Stimulated activated CD8-positive, alpha-beta memory T cell treated with anti-CD3 and anti-CD28 coated beads, Interleukin-7, amount 100 ng/mL, for 4 hours (primary cell): ENCODE measurements around the gene KTN1.

Source experiments
- DNase-seq, 2 donors: peaks; one replicate each; pipeline ENCODE4 v3.0.0-alpha.2; 2020; ENCODE audit warnings: low read depth in 2 of 2

Gene KTN1

DNA sequence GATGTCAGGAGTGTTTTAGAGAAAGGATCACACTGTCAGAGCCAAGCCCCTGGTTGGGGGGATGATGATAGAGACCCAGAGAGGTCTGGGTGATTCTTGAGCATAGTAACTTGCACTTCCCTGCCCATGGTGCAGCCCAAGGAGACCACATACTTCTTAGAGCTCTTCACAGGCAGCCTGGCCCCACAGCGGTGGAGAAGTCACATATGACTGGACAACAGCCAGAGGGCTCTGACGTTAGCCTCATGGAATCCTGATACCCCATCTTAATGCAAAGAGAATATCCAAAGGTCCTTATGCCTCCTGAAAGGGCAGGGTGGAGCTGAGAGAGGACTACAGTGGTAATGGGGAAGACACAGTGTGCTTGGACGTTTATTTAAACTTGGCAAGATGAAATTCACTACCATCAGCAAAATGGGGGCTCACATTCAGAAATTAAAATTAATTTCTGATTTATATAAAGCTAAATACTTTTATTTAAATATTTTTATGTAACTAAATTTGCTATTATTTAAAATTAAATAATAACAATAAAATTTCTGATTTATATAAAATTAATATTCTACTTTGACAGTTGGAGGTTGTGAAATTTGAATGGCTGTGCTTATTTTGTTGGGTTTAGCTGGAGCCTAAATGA lies 131.3 kb downstream of the KTN1 start:
- no peak for DNase-seq

DNA sequence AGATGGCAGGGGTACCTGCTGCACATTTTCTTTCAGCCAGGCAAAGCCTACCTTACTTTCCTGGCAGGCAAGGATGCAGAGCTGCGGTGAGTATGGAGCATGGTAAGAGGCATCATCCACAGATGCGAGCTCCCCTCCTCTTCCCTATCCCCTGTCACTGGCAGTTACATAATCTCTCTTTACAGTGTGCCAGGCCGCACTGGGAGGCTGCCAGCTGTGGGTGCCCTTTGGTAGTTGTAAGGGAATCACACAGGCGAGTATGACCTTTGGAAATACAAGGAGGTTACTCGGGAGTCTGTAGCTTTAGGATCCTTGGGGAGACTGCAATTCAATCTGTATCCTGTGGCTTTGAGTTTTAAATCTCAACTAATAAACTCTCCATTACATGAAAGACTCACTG lies 132.5 kb downstream of the KTN1 start:
- DNase-seq, result no peak

DNA sequence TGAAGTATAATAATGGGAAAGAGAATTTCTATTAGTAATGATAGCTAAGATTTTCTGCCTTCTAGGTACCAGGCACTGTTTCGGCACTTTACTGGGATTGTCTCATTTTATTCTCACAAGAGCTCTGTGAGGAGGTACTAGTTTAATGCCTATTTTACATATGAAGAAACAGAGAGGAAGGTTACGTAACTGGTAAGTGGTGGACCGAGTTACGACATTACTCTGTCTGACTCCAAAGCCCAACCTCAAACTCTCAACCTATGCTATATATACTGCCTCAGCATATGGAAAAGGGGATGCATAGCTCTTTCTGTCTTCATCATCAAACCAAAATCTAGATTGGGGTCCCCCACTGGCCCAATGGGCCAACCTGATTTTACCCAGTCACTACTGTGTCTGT lies 133.5 kb downstream of the KTN1 start:
- DNase-seq, result no peak

DNA sequence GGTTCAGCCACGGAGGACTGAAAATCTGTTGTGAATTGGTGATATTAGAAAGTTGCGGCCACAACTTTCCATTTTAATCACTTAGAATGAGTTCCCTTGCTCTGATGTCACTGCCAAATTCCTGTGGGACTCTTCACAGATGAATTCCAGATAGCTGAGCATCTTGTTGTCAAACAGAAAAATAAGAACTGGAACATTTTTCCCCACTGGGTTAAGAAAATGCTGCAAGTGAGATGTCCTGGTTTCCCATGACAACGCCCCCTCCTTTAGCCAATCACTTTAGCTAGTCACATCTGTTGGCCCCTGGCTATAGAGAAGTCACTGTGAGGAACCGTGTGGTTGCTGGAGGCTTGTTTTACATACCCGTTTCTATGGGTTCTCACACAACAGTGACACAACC lies 135.9 kb downstream of the KTN1 start:
- no peak for DNase-seq

DNA sequence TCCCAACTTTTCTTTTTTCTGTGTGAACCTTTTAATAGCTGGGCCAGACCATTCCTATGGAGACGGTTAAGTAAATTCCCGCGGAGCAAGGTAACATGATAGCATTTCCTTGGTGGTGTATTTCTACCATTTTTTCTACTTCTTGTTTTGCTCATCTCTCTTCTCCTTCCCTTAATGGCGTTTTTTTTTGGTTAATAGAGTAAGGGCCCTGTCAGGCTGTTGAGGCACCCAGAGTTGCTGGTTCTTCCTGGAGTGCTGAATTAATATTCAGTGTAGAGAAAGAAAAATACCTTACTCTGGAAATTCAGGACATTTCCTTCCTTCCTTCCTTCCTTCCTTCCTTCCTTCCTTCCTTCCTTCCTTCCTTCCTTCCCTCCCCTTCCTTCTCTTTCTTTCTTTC lies 137.6 kb downstream of the KTN1 start:
- DNase-seq, result no peak

DNA sequence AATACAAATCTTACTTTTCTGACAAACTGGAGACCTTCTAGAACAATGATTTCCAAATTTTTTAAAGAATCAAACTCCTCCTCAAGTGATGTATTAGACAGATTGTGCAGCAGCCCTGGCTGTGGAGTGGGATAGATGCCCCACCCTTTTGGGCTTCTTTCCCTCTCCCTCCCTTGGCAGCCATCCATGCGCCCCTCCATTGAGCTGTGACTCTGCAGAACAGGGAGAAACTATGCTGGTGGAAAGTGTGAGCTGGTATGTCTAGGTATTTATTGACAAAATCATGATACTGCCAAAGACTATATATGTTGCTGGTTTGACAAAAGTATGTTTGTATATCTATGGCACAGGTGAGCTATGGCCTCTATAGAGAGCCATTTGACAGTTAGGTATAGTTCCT lies 138.5 kb downstream of the KTN1 start:
- DNase-seq, result no peak

DNA sequence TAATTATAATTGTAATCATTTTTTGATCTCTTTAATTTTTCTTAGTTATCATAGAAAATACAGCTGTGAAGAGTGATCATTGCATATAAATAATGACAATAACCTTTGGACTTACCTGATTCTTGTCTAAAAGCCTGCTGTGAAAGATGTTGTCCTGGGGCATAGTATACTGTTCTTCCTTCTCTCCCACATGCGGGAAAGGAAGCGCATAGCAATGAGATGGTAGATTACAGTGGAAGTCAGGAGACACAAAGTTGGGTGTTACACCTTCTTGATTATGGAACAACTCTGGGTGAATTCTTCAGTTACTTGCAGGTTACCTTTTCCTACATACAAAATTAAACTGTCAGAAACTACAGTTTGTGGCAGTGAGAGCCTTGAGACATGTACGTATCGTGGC lies 140.8 kb downstream of the KTN1 start:
- no peak for DNase-seq

DNA sequence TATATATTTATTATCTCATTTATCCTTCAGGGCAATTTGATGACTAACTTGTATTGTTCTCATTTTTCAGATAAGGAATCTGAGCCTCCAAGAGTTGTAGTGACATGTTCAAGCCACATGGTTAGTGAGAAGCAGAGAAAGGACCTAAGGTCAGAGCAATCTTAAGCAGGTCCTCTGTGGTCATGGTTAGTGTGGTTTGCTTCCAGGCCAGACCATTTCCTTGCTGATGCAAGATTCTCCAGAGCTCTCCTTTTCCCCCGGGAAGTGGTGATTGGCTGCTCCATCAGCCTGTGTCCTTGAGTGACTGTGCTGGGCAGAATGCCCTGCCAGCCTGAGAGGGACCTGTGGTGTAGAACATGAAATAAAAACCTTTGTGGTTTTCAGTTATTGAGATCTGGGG lies 141.3 kb downstream of the KTN1 start:
- DNase-seq, result no peak

DNA sequence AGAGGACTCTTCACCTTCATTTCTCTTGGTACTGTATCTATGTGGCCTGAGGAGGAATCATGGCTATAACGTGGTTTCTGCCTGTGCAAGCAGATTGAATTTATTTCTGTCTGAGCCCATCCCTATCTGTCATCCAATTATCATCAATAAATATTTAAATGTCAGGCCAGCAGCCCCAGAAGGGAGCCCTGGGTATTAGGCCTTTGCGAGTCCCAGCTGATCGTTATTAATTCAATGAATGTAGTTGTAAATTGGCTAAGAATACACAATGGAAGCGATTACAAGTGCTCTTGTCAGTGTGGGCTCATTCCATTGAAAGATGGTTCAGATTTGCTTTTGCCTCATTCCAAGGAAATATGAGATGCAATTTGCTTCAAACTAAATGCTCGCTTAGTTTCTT lies 142.0 kb downstream of the KTN1 start:
- DNase-seq, result no peak

DNA sequence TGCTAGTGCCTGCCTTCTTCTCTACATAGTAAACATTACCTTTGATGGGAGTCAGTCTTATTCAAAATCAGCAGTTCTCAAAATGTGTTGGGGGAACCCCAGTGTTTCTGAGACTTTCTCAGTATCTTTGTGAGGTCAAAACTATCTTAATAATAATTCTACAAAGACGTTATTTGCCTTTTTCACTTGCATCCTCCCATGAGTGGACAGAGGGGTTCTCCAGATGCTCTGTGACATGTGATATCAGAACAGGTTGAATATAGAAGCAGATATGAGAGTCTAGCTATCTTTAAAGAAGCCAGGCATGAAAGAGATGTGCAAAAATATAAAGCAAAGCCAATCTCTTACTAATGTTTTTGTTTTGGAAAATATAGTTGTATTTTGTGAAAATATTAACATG lies 144.7 kb downstream of the KTN1 start:
- no peak for DNase-seq

DNA sequence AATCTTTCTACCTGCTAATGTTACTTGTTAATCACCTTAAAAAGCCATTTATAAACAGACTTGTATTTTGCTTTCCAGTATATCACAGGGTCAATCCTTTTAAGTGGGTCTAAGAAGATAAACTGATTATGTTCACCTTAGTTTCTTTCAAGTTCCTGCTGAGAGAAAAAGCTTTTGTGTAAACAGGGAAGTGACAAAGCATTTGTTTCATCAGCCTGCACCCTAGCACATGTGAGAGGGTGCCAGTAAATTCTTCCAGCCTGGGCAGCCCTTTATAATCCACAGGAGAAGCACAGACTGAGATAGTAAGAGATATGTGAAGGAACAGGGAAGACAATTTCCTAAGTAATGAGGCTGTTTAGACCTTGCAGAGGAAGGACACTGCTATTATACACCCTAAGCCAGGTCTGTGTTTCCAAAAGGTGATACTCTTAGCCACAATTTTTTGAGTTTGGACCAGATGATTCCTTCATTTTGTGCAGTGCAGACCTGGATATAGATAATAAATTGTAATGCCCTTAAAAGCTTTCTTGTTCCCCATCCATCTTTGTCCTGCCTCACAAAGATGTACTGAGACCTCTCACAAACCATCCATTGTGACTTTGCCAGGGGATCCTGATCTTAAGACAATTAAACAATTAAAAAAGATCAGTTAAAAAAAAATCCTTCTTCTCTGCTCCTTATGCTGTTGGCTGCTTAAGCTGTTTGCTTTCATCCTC lies 150.7 kb downstream of the KTN1 start:
- no peak for DNase-seq

DNA sequence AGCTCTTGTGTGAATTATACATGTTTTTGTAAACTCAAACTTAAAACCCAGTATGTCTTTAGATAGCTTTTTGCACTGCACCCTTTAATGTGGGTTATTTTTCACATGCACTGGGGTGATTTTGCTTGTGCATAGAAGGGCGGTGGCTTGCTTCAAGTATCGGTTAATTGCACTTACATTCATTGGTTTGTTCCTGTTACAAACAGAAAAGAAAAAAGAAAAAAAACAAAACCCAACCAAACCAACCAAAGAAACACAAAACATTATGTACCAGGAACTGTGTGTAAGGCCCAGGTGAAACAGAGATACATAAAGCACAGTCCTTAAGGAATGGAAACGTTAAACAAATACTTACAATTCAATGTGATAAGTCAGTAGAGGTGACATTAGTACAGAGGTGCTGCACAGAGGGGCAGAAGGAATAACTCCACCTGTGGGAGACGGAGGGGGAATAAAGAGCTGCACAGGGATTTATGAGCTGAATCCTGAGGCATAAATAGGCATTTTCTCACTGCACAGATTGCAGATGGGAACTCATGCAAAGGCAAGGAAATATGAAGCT lies 151.4 kb downstream of the KTN1 start:
- DNase-seq, result no peak

DNA sequence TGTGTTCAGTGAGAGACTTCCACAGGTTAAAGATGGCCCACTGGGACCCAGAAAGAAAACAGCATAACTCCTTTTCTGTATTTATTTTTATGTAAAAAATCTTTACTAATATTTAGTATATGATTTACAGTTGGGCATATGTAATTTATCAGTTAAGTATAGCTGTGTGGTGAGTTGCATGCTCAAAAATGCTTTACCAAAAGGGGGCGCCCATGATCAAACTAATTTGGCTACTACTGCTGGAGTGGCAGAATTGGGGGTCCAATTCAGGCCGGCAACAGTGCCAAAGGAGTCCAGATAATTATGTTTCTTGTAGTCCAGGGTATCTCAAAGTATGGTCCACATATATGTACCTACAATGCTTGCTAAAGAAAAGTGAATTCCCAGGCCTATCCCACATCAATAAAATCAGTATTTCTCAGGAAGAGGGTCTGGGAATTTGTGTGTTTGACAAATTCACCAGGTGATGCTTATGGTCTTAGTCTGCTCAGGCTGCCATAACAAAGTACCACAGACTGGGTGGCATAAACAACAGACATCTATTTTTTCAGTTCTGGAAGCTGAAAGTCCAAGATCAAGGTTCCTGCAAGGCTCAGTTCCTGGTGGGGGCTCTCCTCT lies 152.0 kb downstream of the KTN1 start:
- DNase-seq, result peak in 1 of 2 donors; percentile 19

DNA sequence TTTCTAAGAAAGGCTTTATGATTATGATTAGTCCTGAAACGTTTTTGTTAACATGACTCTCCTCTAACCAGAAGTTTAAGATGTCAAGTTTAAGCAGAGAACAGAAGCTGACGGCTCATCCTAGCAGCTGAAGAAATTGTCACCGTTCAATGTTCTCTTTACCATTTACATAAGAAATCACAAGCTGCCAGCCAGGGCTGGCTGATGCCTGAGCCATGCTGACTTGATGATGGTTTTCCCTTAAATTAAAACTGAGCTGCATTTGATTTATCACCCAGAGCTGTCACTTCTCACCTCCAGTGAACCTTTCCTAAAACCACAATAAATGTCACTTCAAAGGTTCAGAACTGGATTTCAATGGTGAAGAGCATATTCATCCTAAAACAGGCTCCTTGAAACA lies 153.6 kb downstream of the KTN1 start:
- no peak for DNase-seq
